HuH-7 (cell line): ENCODE measurements around the gene GOLGA2.

Experiments used
- DNase-seq: peaks from one replicate; pipeline ENCODE4 v3.0.0; 2011; ENCODE audit warnings: low spot score

The GOLGA2 gene

GRCh38 chr9:128213746-128214497 lies 61.9 kb downstream of the GOLGA2 start:
- DNase-seq, result no peak

- no peak for DNase-seq
These were observed 63.9 kb downstream of the GOLGA2 start for GRCh38 chr9:128211981-128212281.

GRCh38 chr9:128211186-128211980 lies 64.4 kb downstream of the GOLGA2 start:
- no peak for DNase-seq

- DNase-seq, result no peak
These were observed 66.7 kb downstream of the GOLGA2 start for GRCh38 chr9:128208946-128209669.

- no peak for DNase-seq
These were observed 67.4 kb downstream of the GOLGA2 start for GRCh38 chr9:128208386-128208785.

GRCh38 chr9:128206916-128207910 lies 68.6 kb downstream of the GOLGA2 start:
- DNase-seq, result no peak

GRCh38 chr9:128206484-128206883 lies 69.3 kb downstream of the GOLGA2 start:
- peak; percentile 12 for DNase-seq
